GM18517 (cell line): ENCODE data around the gene SRBD1.

Source experiments
- ATAC-seq: cut with Tn5 transposase; IDR thresholded peaks from one replicate; pipeline ENCODE4 v1.9.1; 2021; ENCODE audit warnings: mild to moderate bottlenecking, moderate library complexity; ENCODE audit not compliant: unreplicated experiment

SRBD1 gene

GRCh38 chr2:45382744-45383143 lies 228.3 kb downstream of the SRBD1 start:
- ATAC-seq = no peak

GRCh38 chr2:45380131-45380836 lies 230.8 kb downstream of the SRBD1 start:
- ATAC-seq = no peak

- ATAC-seq = no peak
These were observed 231.5 kb downstream of the SRBD1 start for GRCh38 chr2:45379399-45380087.

- no peak for ATAC-seq
These were observed 237.5 kb downstream of the SRBD1 start for GRCh38 chr2:45373534-45373933.

GRCh38 chr2:45370369-45370768 lies 240.7 kb downstream of the SRBD1 start:
- no peak for ATAC-seq

GRCh38 chr2:45368792-45369191 lies 242.3 kb downstream of the SRBD1 start:
- ATAC-seq = no peak

- ATAC-seq = no peak
These were observed 249.4 kb downstream of the SRBD1 start for GRCh38 chr2:45361666-45362065.

- ATAC-seq = no peak
These were observed 256.3 kb downstream of the SRBD1 start for GRCh38 chr2:45354776-45355175.

- ATAC-seq = no peak
These were observed 257.2 kb downstream of the SRBD1 start for GRCh38 chr2:45353879-45354278.

- ATAC-seq = no peak
These were observed 258.6 kb downstream of the SRBD1 start for GRCh38 chr2:45352506-45352905.

GRCh38 chr2:45345331-45346234 lies 265.5 kb downstream of the SRBD1 start:
- no peak for ATAC-seq

- ATAC-seq = no peak
These were observed 266.6 kb downstream of the SRBD1 start for GRCh38 chr2:45344502-45344901.

- ATAC-seq = no peak
These were observed 267.0 kb downstream of the SRBD1 start for GRCh38 chr2:45344071-45344470.

- ATAC-seq = no peak
These were observed 267.6 kb downstream of the SRBD1 start for GRCh38 chr2:45343251-45344017.

- no peak for ATAC-seq
These were observed 270.7 kb downstream of the SRBD1 start for GRCh38 chr2:45340318-45340717.

GRCh38 chr2:45339253-45339652 lies 271.8 kb downstream of the SRBD1 start:
- ATAC-seq = no peak
